Choroid plexus epithelial cell (primary cell): ENCODE results near the gene CERS4.
"Not testable (repeated sequence)": the region's sequence is repeated elsewhere in the genome, so short reads cannot be mapped to it uniquely, and the experiment has no call there.

Source experiments
- DNase-seq: peaks from one replicate; pipeline ENCODE4 v3.0.0-alpha.2; 2010; ENCODE audit warnings: low read depth
- H3K4me3 ChIP-seq: 2 replicates; pipeline ENCODE4 v1.5.1; 2011; ENCODE audit warnings: low read depth, mild to moderate bottlenecking, control low read depth, low read length, moderate library complexity
- CTCF ChIP-seq: conservative IDR thresholded peaks from 2 replicates; pipeline ENCODE4 v1.5.1; 2011; ENCODE audit warnings: low read depth, mild to moderate bottlenecking, control low read depth, inconsistent platforms, low read length, moderate library complexity

The CERS4 gene

GRCh38 chr19:8180018-8180417 lies 29.2 kb upstream of the CERS4 start:
- no peak for TF ChIP-seq CTCF
- DNase-seq, result no peak
- H3K4me3 ChIP-seq, result no peak overlapping the region

- H3K4me3 ChIP-seq, result no peak overlapping the region
- TF ChIP-seq CTCF, result no peak
- no peak for DNase-seq
These were observed 24.9 kb upstream of the CERS4 start for GRCh38 chr19:8184274-8184673.

GRCh38 chr19:8185343-8186068 lies 23.7 kb upstream of the CERS4 start:
- DNase-seq, result no peak
- TF ChIP-seq CTCF, result no peak
- H3K4me3 ChIP-seq, result no peak overlapping the region

- no peak for DNase-seq
- TF ChIP-seq CTCF, result no peak
- H3K4me3 ChIP-seq, result no peak overlapping the region
These were observed 16.8 kb upstream of the CERS4 start for GRCh38 chr19:8192221-8192820.

- TF ChIP-seq CTCF, result no peak
- no peak for DNase-seq
- no peak overlapping the region for H3K4me3 ChIP-seq
These were observed 14.5 kb upstream of the CERS4 start for GRCh38 chr19:8194528-8195267.

GRCh38 chr19:8196271-8196927 lies 12.8 kb upstream of the CERS4 start:
- no peak for TF ChIP-seq CTCF
- no peak overlapping the region for H3K4me3 ChIP-seq
- DNase-seq, result no peak

GRCh38 chr19:8203288-8204120 lies 5.7 kb upstream of the CERS4 start:
- DNase-seq, H3K4me3 ChIP-seq: not testable (repeated sequence)
